WTC11 (cell line): Measurements from ENCODE around the gene PISD. TPM values are rescaled to one million over a fixed set of nuclear protein-coding genes. Genes with fewer than 3 reads are reported as not detected.

Source experiments
- ATAC-seq: fragments of 200-7000 bp; cut with Tn5 transposase; 2 replicates; pipeline ENCODE4 v1.10.0; 2021; ENCODE audit warnings: mild to moderate bottlenecking, moderate library complexity
- CTCF ChIA-PET: fragments of 300-600 bp; sonication (Branson Sonifier 250); formaldehyde crosslinking; loops from one replicate; lab custom pipeline; 2021; ENCODE audit warnings: antibody characterized with exemption; lab: Charles Lee
- POLR2A ChIA-PET: fragments of 350-600 bp; sonication (Branson Sonifier 250); formaldehyde crosslinking; loops from one replicate; lab custom pipeline; 2021; ENCODE audit warnings: antibody characterized with exemption; lab: Charles Lee
- DNase-seq: peaks from one replicate; pipeline ENCODE4 v3.0.0; 2021; ENCODE audit warnings: low spot score
- H3K27ac Mint-ChIP-seq: 2 replicates; pipeline ENCODE4 v1.8.0; 2021; ENCODE audit warnings: mixed read lengths
- H3K27me3 Mint-ChIP-seq: 2 replicates; pipeline ENCODE4 v1.8.0; 2021; ENCODE audit warnings: low read depth, mild to moderate bottlenecking, moderate library complexity, mixed read lengths
- H3K36me3 Mint-ChIP-seq: 2 replicates; pipeline ENCODE4 v1.8.0; 2021; ENCODE audit warnings: mixed read lengths
- H3K4me1 Mint-ChIP-seq: 2 replicates; pipeline ENCODE4 v1.8.0; 2022; ENCODE audit warnings: mixed read lengths
- H3K4me3 Mint-ChIP-seq: 2 replicates; pipeline ENCODE4 v1.8.0; 2021; ENCODE audit warnings: mild to moderate bottlenecking, moderate library complexity, mixed read lengths
- H3K9me3 Mint-ChIP-seq: 2 replicates; pipeline ENCODE4 v1.8.0; 2021; ENCODE audit warnings: mixed read lengths
- AFF4 ChIP-seq: sonication (generic); formaldehyde crosslinking; IDR thresholded peaks from 2 replicates; pipeline ENCODE4 v1.8.1; 2023; ENCODE audit warnings: mild to moderate bottlenecking, missing genetic modification reagents, borderline replicate concordance
- ATF2 ChIP-seq: sonication (generic); formaldehyde crosslinking; IDR thresholded peaks from 2 replicates; pipeline ENCODE4 v1.8.1; 2022; ENCODE audit warnings: low read depth, missing genetic modification reagents, borderline replicate concordance
- E2F4 ChIP-seq: sonication (generic); formaldehyde crosslinking; IDR thresholded peaks from 2 replicates; pipeline ENCODE4 v1.8.1; 2022; ENCODE audit warnings: low read depth, mild to moderate bottlenecking, moderate library complexity, missing genetic modification reagents, borderline replicate concordance
- FOXK1 ChIP-seq: sonication (generic); formaldehyde crosslinking; IDR thresholded peaks from 2 replicates; pipeline ENCODE4 v1.8.0; 2022; ENCODE audit warnings: mild to moderate bottlenecking, moderate library complexity, missing genetic modification reagents
- NFE2L1 ChIP-seq: sonication (generic); formaldehyde crosslinking; IDR thresholded peaks from 2 replicates; pipeline ENCODE4 v1.8.1; 2023; ENCODE audit warnings: missing genetic modification reagents
- NR3C1 ChIP-seq: sonication (generic); formaldehyde crosslinking; conservative IDR thresholded peaks from 2 replicates; pipeline ENCODE4 v1.8.1; 2023; ENCODE audit warnings: low read depth, mild to moderate bottlenecking, missing genetic modification reagents
- PRDM15 ChIP-seq: sonication (generic); formaldehyde crosslinking; IDR thresholded peaks from 2 replicates; pipeline ENCODE4 v1.8.0; 2022; ENCODE audit warnings: missing genetic modification reagents
- PRRX2 ChIP-seq: fragments of 250-450 bp; sonication (Bioruptor Pico); IDR thresholded peaks from 2 replicates; pipeline ENCODE4 v1.8.0; 2021; ENCODE audit warnings: mild to moderate bottlenecking
- TP53 ChIP-seq: sonication (generic); formaldehyde crosslinking; IDR thresholded peaks from 2 replicates; pipeline ENCODE4 v1.8.1; 2023; ENCODE audit warnings: mild to moderate bottlenecking, missing genetic modification reagents
- USF2 ChIP-seq: sonication (generic); formaldehyde crosslinking; IDR thresholded peaks from 2 replicates; pipeline ENCODE4 v1.8.1; 2023; ENCODE audit warnings: mild to moderate bottlenecking, missing genetic modification reagents, moderate library complexity
- ZNF138 ChIP-seq: sonication (generic); formaldehyde crosslinking; conservative IDR thresholded peaks from 2 replicates; pipeline ENCODE4 v1.8.1; 2022; ENCODE audit warnings: mild to moderate bottlenecking, moderate library complexity, missing genetic modification reagents
- ZNF263 ChIP-seq: sonication (generic); formaldehyde crosslinking; IDR thresholded peaks from 2 replicates; pipeline ENCODE4 v1.8.1; 2022; ENCODE audit warnings: low read depth, mild to moderate bottlenecking, moderate library complexity, missing genetic modification reagents
- ZNF425 ChIP-seq: fragments of 250-450 bp; sonication (Bioruptor Pico); conservative IDR thresholded peaks from 2 replicates; pipeline ENCODE4 v1.9.0; 2021; ENCODE audit warnings: mild to moderate bottlenecking
- ZNF512 ChIP-seq: sonication (generic); formaldehyde crosslinking; IDR thresholded peaks from 2 replicates; pipeline ENCODE4 v1.8.1; 2022; ENCODE audit warnings: missing genetic modification reagents, borderline replicate concordance
- total RNA-seq: library from RNA; stranded (reverse); gene quantifications from 3 replicates; pipeline ENCODE4 v1.2.3, GENCODE V29; 2021

PISD gene
- total RNA-seq, 1 experiment from 2014 or later = 55.7 TPM

- no peak for TF ChIP-seq ZNF263 (CRISPR knock-in tag)
Measured at GRCh38 chr22:31637891-31638618, 24.0 kb downstream of the PISD start (continued).

GRCh38 chr22:31637447-31637890 lies 24.5 kb downstream of the PISD start:
- ChIA-PET POLR2A (no interaction called here), CTCF (interaction anchor here (1.1 kb wide), 2 partner anchors 13 to 186 kb away, joined by 3 to 5 read pairs; no protein-coding TSS in a partner anchor)
- ATAC-seq = peak; percentile 47
- no peak for DNase-seq
- H3K4me1 Mint-ChIP-seq = peaks cover 5% of the 10 kb centered on the region
- H3K9me3 Mint-ChIP-seq = no peaks in the 10 kb centered on the region
- TF ChIP-seq PRDM15 (CRISPR knock-in tag) (no peak), ZNF512 (CRISPR knock-in tag) (no peak)
- peaks cover 13% of the 10 kb centered on the region for H3K36me3 Mint-ChIP-seq
- peak overlapping the region; percentile 94; the same call in 1 of the 2 replicates for H3K27ac Mint-ChIP-seq
- H3K4me3 Mint-ChIP-seq = no peak overlapping the region
- no peaks in the 10 kb centered on the region for H3K27me3 Mint-ChIP-seq

- Mint-ChIP-seq H3K4me3 (no peak overlapping the region), H3K9me3 (no peaks in the 10 kb centered on the region), H3K27me3 (no peaks in the 10 kb centered on the region), H3K27ac (peak overlapping the region; percentile 72; the same call in 1 of the 2 replicates), H3K36me3 (peaks cover 2% of the 10 kb centered on the region; the same call in 1 of the 2 replicates), H3K4me1 (peaks cover 15% of the 10 kb centered on the region)
- CTCF ChIA-PET = interaction anchor here (0.5 to 1.4 kb wide), 2 partner anchors 30 to 273 kb away, joined by 4 read pairs; no protein-coding TSS in a partner anchor
- no peak for DNase-seq
- POLR2A ChIA-PET = interaction anchor here (0.6 kb wide), 1 partner anchor 12 kb away, joined by 4 read pairs; no protein-coding TSS in a partner anchor
- ATAC-seq = no peak
- TF ChIP-seq NFE2L1 (CRISPR knock-in tag) (no peak), ATF2 (no peak), NR3C1 (CRISPR knock-in tag) (no peak), TP53 (CRISPR knock-in tag) (no peak), ZNF263 (CRISPR knock-in tag) (no peak), E2F4 (CRISPR knock-in tag) (no peak), ZNF425 (CRISPR knock-in tag) (no peak), USF2 (no peak), AFF4 (CRISPR knock-in tag) (no peak), ZNF138 (CRISPR knock-in tag) (no peak), PRRX2 (CRISPR knock-in tag) (no peak), FOXK1 (CRISPR knock-in tag) (no peak)
Measured at GRCh38 chr22:31635638-31636306, 26.2 kb downstream of the PISD start.
